Body of pancreas (tissue), 4 donors: Measurements from ENCODE around the gene CDKAL1.

Source experiments
- POLR2A ChIP-seq, 3 donors: fragments of 450-650 bp; IDR thresholded peaks; one replicate each; pipeline ENCODE4 v1.6.1; 2016; ENCODE audit warnings: antibody characterized with exemption in 3 of 3, mild to moderate bottlenecking in 2 of 3
- TF ChIP-seq, protein P1 (sequence below), 7 experiments: fragments of 450-650 bp in 4 of 7; fragments of 200-600 bp in 3 of 7; sonication (generic) in 3 of 7; IDR thresholded peaks; one replicate each; pipeline ENCODE4 v1.5.1; 2016 to 2019; ENCODE audit warnings: antibody characterized with exemption in 7 of 7

DNA sequence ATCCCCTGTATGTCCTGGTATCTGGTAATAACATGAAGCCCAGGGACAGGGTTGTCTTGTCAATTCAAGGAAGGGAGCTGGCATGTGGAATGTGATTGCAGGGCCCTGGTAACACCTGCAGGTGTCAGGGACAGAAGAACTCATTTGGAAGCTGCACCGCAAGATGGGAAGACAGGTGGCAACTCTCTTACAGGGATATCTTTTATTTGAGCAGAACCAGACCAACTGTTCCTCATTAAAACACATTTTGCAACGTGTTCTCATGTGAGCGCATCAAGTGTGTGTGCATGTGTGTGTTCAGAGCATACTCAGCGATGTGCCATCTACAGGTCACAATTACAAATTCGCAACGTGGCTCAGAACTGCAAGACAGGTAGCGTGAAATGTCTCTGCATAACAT, 688.4 kb downstream of the CDKAL1 start:
- TF ChIP-seq POLR2A (IDR thresholded peaks at IDR 0.05) = no peak
- TF ChIP-seq, protein P1, sequence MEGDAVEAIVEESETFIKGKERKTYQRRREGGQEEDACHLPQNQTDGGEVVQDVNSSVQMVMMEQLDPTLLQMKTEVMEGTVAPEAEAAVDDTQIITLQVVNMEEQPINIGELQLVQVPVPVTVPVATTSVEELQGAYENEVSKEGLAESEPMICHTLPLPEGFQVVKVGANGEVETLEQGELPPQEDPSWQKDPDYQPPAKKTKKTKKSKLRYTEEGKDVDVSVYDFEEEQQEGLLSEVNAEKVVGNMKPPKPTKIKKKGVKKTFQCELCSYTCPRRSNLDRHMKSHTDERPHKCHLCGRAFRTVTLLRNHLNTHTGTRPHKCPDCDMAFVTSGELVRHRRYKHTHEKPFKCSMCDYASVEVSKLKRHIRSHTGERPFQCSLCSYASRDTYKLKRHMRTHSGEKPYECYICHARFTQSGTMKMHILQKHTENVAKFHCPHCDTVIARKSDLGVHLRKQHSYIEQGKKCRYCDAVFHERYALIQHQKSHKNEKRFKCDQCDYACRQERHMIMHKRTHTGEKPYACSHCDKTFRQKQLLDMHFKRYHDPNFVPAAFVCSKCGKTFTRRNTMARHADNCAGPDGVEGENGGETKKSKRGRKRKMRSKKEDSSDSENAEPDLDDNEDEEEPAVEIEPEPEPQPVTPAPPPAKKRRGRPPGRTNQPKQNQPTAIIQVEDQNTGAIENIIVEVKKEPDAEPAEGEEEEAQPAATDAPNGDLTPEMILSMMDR (IDR thresholded peaks at IDR 0.05) = no peak
